NB4 (cell line): ENCODE data around the gene IGF2BP3.

Experiments used
- POLR2A ChIP-seq: IDR thresholded peaks from 2 replicates; pipeline ENCODE4 v1.6.1; 2011; ENCODE audit warnings: mild to moderate bottlenecking; ENCODE audit not compliant: insufficient read length; ENCODE audit errors: extremely low read depth
- TF ChIP-seq, protein P1 (sequence below): IDR thresholded peaks from 2 replicates; pipeline ENCODE4 v1.6.1; 2011; ENCODE audit warnings: low read depth, low read length
- TF ChIP-seq, protein P2 (sequence below): IDR thresholded peaks from one replicate; pipeline ENCODE4 v1.5.1; 2012; ENCODE audit warnings: low read depth, low read length

DNA sequence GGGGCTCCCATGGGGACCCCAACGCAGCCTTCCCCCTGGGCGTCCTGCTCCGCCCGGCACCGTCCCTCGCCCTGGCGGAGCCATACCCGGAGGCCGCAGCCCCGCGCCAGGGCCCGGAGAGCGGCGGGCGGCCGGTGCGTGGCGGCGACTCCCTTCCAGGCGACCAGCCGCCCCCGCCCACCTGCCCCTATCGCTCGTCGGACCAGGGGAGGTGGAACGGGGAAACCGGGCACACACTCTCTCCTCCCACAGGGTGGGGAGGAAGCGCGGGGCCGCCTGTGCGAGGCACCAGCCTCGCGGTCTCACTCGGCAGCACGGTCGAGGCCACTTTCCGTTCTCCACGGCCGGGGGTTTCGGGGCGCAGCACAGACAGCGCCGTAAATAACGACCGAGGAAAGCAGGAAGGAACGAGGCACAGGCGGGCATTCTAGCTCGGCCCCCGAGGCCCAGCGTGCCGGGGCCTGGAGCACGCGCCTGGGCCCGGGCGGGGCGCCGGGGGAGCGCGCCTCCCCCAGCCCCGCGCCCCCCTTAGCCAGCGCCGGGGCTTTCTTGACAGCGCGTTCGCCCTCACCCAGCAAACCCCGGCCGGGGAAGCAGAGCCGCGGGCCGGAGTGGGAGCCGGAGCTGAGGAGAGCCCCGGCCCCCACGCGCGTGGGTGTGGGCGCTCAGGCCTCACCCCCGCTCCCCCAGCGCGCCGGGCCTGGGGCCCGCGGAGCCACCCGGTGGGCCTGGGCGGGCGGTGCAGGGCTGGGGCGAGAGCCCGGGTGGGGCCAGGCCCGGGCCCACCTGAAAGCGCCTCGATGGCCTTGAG is 936 bp downstream of the IGF2BP3 start:
- TF ChIP-seq, protein P1, sequence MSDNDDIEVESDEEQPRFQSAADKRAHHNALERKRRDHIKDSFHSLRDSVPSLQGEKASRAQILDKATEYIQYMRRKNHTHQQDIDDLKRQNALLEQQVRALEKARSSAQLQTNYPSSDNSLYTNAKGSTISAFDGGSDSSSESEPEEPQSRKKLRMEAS: peak; percentile 78
- TF ChIP-seq, protein P2, sequence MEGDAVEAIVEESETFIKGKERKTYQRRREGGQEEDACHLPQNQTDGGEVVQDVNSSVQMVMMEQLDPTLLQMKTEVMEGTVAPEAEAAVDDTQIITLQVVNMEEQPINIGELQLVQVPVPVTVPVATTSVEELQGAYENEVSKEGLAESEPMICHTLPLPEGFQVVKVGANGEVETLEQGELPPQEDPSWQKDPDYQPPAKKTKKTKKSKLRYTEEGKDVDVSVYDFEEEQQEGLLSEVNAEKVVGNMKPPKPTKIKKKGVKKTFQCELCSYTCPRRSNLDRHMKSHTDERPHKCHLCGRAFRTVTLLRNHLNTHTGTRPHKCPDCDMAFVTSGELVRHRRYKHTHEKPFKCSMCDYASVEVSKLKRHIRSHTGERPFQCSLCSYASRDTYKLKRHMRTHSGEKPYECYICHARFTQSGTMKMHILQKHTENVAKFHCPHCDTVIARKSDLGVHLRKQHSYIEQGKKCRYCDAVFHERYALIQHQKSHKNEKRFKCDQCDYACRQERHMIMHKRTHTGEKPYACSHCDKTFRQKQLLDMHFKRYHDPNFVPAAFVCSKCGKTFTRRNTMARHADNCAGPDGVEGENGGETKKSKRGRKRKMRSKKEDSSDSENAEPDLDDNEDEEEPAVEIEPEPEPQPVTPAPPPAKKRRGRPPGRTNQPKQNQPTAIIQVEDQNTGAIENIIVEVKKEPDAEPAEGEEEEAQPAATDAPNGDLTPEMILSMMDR: no peak
- TF ChIP-seq POLR2A: no peak
